ENCODE data around the gene MTSS2. TPM values are rescaled to one million over a fixed set of nuclear protein-coding genes. Genes with fewer than 3 reads are reported as not detected.

Gene MTSS2
- total and polyA plus RNA-seq, 2 of the 4 experiments (the other 2 are of a cell fraction), result 9.1 to 86.2 TPM

GRCh38 chr16:70700101-70701020 is 14.5 kb upstream of the MTSS2 start:
- intact Hi-C loops (cut with micrococcal nuclease) (no loop called here), dilution Hi-C loops (cut with HindIII; ENCODE audit: low sequenced_read_pairs, unreplicated experiment) (no loop called here), in situ Hi-C loops (cut with MboI; ENCODE audit: low sequenced_read_pairs) (no loop called here)
- DNase-seq (no peak), ATAC-seq (ENCODE audit: low read depth) (no peak)
- Histone ChIP-seq H4K91ac (ENCODE audit: insufficient read depth, low read depth, low read length) (peak overlapping the region; percentile 99), H3K18ac (ENCODE audit: low read depth, low read length) (no peak overlapping the region), H3K9me1 (ENCODE audit: insufficient read depth, low read length) (peaks cover 45% of the 10 kb centered on the region), H3K4me2 (ENCODE audit: low read depth, low read length) (no peak overlapping the region), H3K56ac (ENCODE audit: extremely low read depth, insufficient read depth, low read length) (no peak overlapping the region), H3K36me3 (ENCODE audit: control insufficient read depth, insufficient read depth, low read length) (no peaks in the 10 kb centered on the region; the same call in 1 of the 2 replicates), H2BK20ac (ENCODE audit: low read depth, low read length) (peak overlapping the region; percentile 49), H3K4me1 (ENCODE audit: control insufficient read depth, insufficient read depth, low read length) (peaks cover 50% of the 10 kb centered on the region), H2BK120ac (ENCODE audit: low read depth, low read length) (peak overlapping the region; percentile 99), H3K79me1 (ENCODE audit: low read depth in 1 of 2, low read length in 2 of 2) (peaks cover 0 to 40% of the 10 kb centered on the region in 2 experiments; a peak in 2 of 4 replicates), H4K20me1 (ENCODE audit: insufficient read depth, low read length) (no peaks in the 10 kb centered on the region), H3K14ac (replicated peaks; ENCODE audit: low read depth, low read length) (0 out of 2 replicates have a peak overlapping the region, but pooled peaks have one; percentile 57), H2AFZ (replicated peaks; ENCODE audit: low read length, poor library complexity) (no peak overlapping the region), H3K4ac (ENCODE audit: low read depth, low read length) (peak overlapping the region; percentile 97), H3K9ac (ENCODE audit: low read depth, low read length) (no peak overlapping the region), H4K5ac (ENCODE audit: low read depth, low read length) (peak overlapping the region; percentile 22; the same call in 1 of the 2 replicates), H2AK5ac (ENCODE audit: low read depth, low read length) (peak overlapping the region; percentile 100), H3K9me3 (ENCODE audit: control insufficient read depth, insufficient read depth, low read length) (no peaks in the 10 kb centered on the region), H3K4me3 (ENCODE audit: insufficient read depth, low read depth, low read length) (no peak overlapping the region), H3K27me3 (ENCODE audit: control insufficient read depth, insufficient read depth, low read length) (no peaks in the 10 kb centered on the region), H4K8ac (ENCODE audit: low read depth in 2 of 2, low read length in 2 of 2) (peak overlapping the region; percentile 4 to 27; a peak in 2 of 4 replicates), H3K23ac (ENCODE audit: low read depth, low read length) (no peak overlapping the region), H2AK9ac (replicated peaks; ENCODE audit: low read depth, low read length, poor library complexity) (peak overlapping the region; percentile 46), H2BK5ac (ENCODE audit: low read depth, low read length, poor library complexity, severe bottlenecking) (peak overlapping the region; percentile 45), H3K27ac (ENCODE audit: insufficient read depth, low read length) (no peak overlapping the region), H2BK15ac (ENCODE audit: low read depth, low read length) (peak overlapping the region; percentile 13; the same call in 1 of the 3 replicates)
- BruUV-seq (replicated peaks), result no TSS peak
- CTCF ChIA-PET, result no interaction called here
- TF ChIP-seq CEBPB (IDR thresholded peaks at IDR 0.05; ENCODE audit: low read depth, low read length) (no peak), MAZ (IDR thresholded peaks at IDR 0.05; ENCODE audit: borderline replicate concordance, low read depth, low read length) (no peak)
- 89% methylated on average over 7 of the region's 30 CpGs; no CpG with 5 or more reads in 1 of the 2 experiments for WGBS, 2 experiments (ENCODE audit: extremely low coverage in 2 of 2, insufficient read length in 1 of 2)
- POLR2A ChIA-PET (ENCODE audit: unreplicated experiment), result no interaction called here

All from IMR-90 (cell line).